Measurements from ENCODE around the gene LRRC8E. TPM values are rescaled to one million over a fixed set of nuclear protein-coding genes. Genes with fewer than 3 reads are reported as not detected.

The LRRC8E gene
- total and polyA plus RNA-seq, 4 donors, result 1.8 to 3.3 (median 2.4) TPM; not detected in 1

DNA sequence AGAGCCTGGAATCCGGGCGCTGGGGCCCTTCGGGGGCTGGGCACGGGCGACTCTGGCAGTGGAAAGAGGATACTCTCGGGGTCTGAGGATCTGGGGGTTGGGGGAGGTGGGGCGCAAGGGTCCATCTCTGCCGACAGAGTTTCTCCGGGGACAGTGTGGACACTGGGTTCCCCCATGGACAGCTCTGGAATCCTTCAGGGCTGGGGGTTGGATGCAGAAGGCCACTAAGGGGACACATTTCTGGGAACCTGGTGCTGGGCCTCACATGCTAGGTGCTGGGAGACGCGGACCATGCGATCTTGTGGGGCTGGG is 28.6 kb downstream of the LRRC8E start:
- no peak for DNase-seq (ENCODE audit: low spot score)
- peaks cover 24 to 61% (median 37%) of the 10 kb centered on the region in 4 donors for H3K4me1 ChIP-seq (ENCODE audit: control insufficient read depth in 4 of 4, insufficient read depth in 4 of 4, low read length in 3 of 4)
- no peaks in the 10 kb centered on the region for H3K9me3 ChIP-seq (ENCODE audit: control insufficient read depth in 4 of 4, low read length in 3 of 4)
- TF ChIP-seq FOXA1 (IDR thresholded peaks at IDR 0.05) (no peak), EGR1 (IDR thresholded peaks at IDR 0.05; ENCODE audit: low read depth in 2 of 2) (no peak), JUND (IDR thresholded peaks at IDR 0.05) (no peak), HNF4G (IDR thresholded peaks at IDR 0.05) (no peak), YY1 (IDR thresholded peaks at IDR 0.05) (no peak), FOXA2 (IDR thresholded peaks at IDR 0.05) (no peak), GABPA (IDR thresholded peaks at IDR 0.05 in 1 of 2, conservative IDR thresholded peaks at IDR 0.05 in 1 of 2) (no peak), HNF4A (conservative IDR thresholded peaks at IDR 0.05) (no peak), RXRA (IDR thresholded peaks at IDR 0.05) (no peak), SP1 (IDR thresholded peaks at IDR 0.05) (no peak), NR2F2 (IDR thresholded peaks at IDR 0.05) (no peak), RAD21 (IDR thresholded peaks at IDR 0.05) (no peak), TAF1 (conservative IDR thresholded peaks at IDR 0.05) (no peak)
- TF ChIP-seq, protein P1, sequence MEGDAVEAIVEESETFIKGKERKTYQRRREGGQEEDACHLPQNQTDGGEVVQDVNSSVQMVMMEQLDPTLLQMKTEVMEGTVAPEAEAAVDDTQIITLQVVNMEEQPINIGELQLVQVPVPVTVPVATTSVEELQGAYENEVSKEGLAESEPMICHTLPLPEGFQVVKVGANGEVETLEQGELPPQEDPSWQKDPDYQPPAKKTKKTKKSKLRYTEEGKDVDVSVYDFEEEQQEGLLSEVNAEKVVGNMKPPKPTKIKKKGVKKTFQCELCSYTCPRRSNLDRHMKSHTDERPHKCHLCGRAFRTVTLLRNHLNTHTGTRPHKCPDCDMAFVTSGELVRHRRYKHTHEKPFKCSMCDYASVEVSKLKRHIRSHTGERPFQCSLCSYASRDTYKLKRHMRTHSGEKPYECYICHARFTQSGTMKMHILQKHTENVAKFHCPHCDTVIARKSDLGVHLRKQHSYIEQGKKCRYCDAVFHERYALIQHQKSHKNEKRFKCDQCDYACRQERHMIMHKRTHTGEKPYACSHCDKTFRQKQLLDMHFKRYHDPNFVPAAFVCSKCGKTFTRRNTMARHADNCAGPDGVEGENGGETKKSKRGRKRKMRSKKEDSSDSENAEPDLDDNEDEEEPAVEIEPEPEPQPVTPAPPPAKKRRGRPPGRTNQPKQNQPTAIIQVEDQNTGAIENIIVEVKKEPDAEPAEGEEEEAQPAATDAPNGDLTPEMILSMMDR (IDR thresholded peaks at IDR 0.05; ENCODE audit: low read depth, low read length, missing input control), result no peak
- TF ChIP-seq, protein P2, sequence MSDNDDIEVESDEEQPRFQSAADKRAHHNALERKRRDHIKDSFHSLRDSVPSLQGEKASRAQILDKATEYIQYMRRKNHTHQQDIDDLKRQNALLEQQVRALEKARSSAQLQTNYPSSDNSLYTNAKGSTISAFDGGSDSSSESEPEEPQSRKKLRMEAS (IDR thresholded peaks at IDR 0.05), result no peak
- TF ChIP-seq, protein P3, sequence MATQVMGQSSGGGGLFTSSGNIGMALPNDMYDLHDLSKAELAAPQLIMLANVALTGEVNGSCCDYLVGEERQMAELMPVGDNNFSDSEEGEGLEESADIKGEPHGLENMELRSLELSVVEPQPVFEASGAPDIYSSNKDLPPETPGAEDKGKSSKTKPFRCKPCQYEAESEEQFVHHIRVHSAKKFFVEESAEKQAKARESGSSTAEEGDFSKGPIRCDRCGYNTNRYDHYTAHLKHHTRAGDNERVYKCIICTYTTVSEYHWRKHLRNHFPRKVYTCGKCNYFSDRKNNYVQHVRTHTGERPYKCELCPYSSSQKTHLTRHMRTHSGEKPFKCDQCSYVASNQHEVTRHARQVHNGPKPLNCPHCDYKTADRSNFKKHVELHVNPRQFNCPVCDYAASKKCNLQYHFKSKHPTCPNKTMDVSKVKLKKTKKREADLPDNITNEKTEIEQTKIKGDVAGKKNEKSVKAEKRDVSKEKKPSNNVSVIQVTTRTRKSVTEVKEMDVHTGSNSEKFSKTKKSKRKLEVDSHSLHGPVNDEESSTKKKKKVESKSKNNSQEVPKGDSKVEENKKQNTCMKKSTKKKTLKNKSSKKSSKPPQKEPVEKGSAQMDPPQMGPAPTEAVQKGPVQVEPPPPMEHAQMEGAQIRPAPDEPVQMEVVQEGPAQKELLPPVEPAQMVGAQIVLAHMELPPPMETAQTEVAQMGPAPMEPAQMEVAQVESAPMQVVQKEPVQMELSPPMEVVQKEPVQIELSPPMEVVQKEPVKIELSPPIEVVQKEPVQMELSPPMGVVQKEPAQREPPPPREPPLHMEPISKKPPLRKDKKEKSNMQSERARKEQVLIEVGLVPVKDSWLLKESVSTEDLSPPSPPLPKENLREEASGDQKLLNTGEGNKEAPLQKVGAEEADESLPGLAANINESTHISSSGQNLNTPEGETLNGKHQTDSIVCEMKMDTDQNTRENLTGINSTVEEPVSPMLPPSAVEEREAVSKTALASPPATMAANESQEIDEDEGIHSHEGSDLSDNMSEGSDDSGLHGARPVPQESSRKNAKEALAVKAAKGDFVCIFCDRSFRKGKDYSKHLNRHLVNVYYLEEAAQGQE (IDR thresholded peaks at IDR 0.05), result no peak
- TF ChIP-seq, protein P4, sequence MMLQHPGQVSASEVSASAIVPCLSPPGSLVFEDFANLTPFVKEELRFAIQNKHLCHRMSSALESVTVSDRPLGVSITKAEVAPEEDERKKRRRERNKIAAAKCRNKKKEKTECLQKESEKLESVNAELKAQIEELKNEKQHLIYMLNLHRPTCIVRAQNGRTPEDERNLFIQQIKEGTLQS (IDR thresholded peaks at IDR 0.05), result no peak
- 6% methylated on average over 12 of the region's 12 CpGs for WGBS
- peaks cover 0 to 9% (median 2%) of the 10 kb centered on the region in 4 donors for H3K36me3 ChIP-seq (ENCODE audit: control insufficient read depth in 4 of 4, insufficient read depth in 3 of 4, low read depth in 1 of 4, low read length in 3 of 4)
- no peaks in the 10 kb centered on the region for H3K27me3 ChIP-seq (ENCODE audit: control insufficient read depth in 4 of 4, insufficient read depth in 4 of 4, low read length in 3 of 4)
- H3K27ac ChIP-seq (ENCODE audit: low read depth in 1 of 2, low read length in 2 of 2), result no peak overlapping the region
- H3K9ac ChIP-seq (ENCODE audit: low read depth in 1 of 2, low read length in 2 of 2), result no peak overlapping the region
- H3K4me3 ChIP-seq (ENCODE audit: low read depth in 1 of 3, low read length in 3 of 3), result peak overlapping the region in 1 of 3 donors; percentile 40

DNA sequence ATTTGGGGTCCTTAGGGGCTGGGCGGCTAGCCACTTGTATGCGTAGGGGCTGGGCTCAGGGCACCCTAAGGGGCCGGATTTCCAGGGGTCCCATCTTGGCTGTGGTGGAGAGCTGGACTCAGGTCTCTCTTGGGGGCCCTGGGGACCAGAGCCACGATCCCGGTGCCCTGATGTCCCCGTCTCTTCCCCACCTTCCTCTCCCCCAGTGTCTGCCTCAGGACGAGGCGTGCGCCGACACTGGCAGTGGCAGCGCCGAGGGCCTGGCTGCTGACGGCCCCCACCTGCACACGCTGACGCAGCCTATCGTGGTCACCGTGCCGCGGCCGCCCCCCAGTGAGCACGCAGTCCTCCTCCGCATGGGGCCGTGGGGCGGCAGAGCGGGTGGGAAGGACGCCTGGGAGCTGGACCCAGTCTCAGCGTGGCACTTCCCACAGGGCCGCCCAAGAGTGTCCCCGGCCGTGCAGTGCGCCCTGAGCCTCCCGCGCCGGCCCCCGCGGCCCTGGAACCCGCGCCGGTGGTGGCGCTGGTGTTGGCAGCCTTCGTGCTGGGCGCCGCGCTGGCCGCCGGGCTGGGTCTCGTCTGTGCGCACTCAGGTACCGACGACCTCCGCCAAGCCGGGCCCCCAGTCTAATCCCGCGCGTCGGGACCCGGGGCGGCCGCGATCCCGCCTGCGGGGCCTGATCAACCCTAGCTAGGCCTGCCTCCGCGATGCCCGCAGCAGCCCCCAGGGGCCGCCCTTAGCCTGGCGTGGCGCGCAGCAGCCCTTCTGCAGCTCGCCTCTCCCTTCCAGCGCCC is 29.2 kb downstream of the LRRC8E start:
- Histone ChIP-seq H3K4me3 (ENCODE audit: low read depth in 1 of 3, low read length in 3 of 3) (peak overlapping the region in 2 of 3 donors; percentile 17 to 40), H3K4me1 (ENCODE audit: control insufficient read depth in 4 of 4, insufficient read depth in 4 of 4, low read length in 3 of 4) (peaks cover 24 to 59% (median 37%) of the 10 kb centered on the region in 4 donors), H3K36me3 (ENCODE audit: control insufficient read depth in 4 of 4, insufficient read depth in 3 of 4, low read depth in 1 of 4, low read length in 3 of 4) (peaks cover 0 to 11% (median 2%) of the 10 kb centered on the region in 4 donors), H3K27me3 (ENCODE audit: control insufficient read depth in 4 of 4, insufficient read depth in 4 of 4, low read length in 3 of 4) (no peaks in the 10 kb centered on the region), H3K27ac (ENCODE audit: low read depth in 1 of 2, low read length in 2 of 2) (peak overlapping the region; percentile 3 to 28), H3K9me3 (ENCODE audit: control insufficient read depth in 4 of 4, low read length in 3 of 4) (no peaks in the 10 kb centered on the region), H3K9ac (ENCODE audit: low read depth in 1 of 2, low read length in 2 of 2) (no peak overlapping the region)
- peak; percentile 73 for DNase-seq (ENCODE audit: low spot score)
- WGBS, result 1% methylated on average over 71 of the region's 71 CpGs
- TF ChIP-seq, protein P1 (IDR thresholded peaks at IDR 0.05; ENCODE audit: low read depth, low read length, missing input control), result peak; percentile 33
- TF ChIP-seq NR2F2 (IDR thresholded peaks at IDR 0.05) (no peak), RAD21 (IDR thresholded peaks at IDR 0.05) (peak in 1 of 2 donors; percentile 55), FOXA1 (IDR thresholded peaks at IDR 0.05) (no peak), FOXA2 (IDR thresholded peaks at IDR 0.05) (no peak), GABPA (IDR thresholded peaks at IDR 0.05 in 1 of 2, conservative IDR thresholded peaks at IDR 0.05 in 1 of 2) (no peak)
- TF ChIP-seq, protein P3 (IDR thresholded peaks at IDR 0.05), result no peak
